K562 treated with DMSO at 1 percent for 48 hours (cell line): Measurements from ENCODE around the gene VN1R2. TPM values are rescaled to one million over a fixed set of nuclear protein-coding genes. Genes with fewer than 3 reads are reported as not detected.

Experiments used
- total RNA-seq: library from RNA; unstranded; fragments of 300-600 nt; gene quantifications from 2 replicates; pipeline ENCODE4 v1.2.3, GENCODE V29; 2022; ENCODE audit warnings: low replicate concordance; ENCODE audit errors: extremely low read depth

Gene VN1R2
- not detected in 2 replicates for total RNA-seq

GRCh38 chr19:53257715-53258342 is at the start of gene VN1R2:
TSS of gene VN1R2 (plus strand) at chr19:53258292. CDS start at chr19:53258376, 84 bp downstream.

GRCh38 chr19:53254411-53255341 is 3.4 kb upstream of the VN1R2 start, which contains the start of gene ZNF677:
TSS of gene ZNF677 (minus strand) at chr19:53254873. CDS start at chr19:53251550, 3,323 bp downstream.

GRCh38 chr19:53267623-53268022 is 9.5 kb downstream of the VN1R2 start, which contains the start of gene VN1R4:
TSS of gene VN1R4 (minus strand) at chr19:53267723. CDS start at chr19:53267665, 58 bp downstream.

Other genes starting within 250 kb of the VN1R2 start
- not detected in 2 replicates for gene ERVV-1, start 244.4 kb upstream of the VN1R2 start, total RNA-seq
- gene ERVV-2, start 213.6 kb upstream of the VN1R2 start, total RNA-seq, result not detected in 2 replicates
- not detected in 2 replicates for gene ZNF160, start 154.9 kb upstream of the VN1R2 start, total RNA-seq
- not detected in 2 replicates for gene ZNF415, start 125.4 kb upstream of the VN1R2 start, total RNA-seq
- gene ZNF347, start 99.2 kb upstream of the VN1R2 start, total RNA-seq, result not detected in 2 replicates
- gene ZNF665, start 64.9 kb upstream of the VN1R2 start, total RNA-seq, result not detected in 2 replicates
- gene ZNF677, start 3.4 kb upstream of the VN1R2 start, total RNA-seq, result not detected in 2 replicates
- not detected in 2 replicates for gene VN1R4, start 9.4 kb downstream of the VN1R2 start, total RNA-seq
- gene ZNF845, start 75.5 kb downstream of the VN1R2 start, total RNA-seq, result not detected in 2 replicates
- gene ZNF525, start 107.4 kb downstream of the VN1R2 start, total RNA-seq, result not detected in 2 replicates
- gene ZNF765, start 136.9 kb downstream of the VN1R2 start, total RNA-seq, result not detected in 2 replicates
- gene ZNF761, start 173.7 kb downstream of the VN1R2 start, total RNA-seq, result not detected in 2 replicates
- gene ZNF813, start 209.4 kb downstream of the VN1R2 start, total RNA-seq, result not detected in 2 replicates